Heart right ventricle (tissue), 16 donors: ENCODE results near the gene PAF1. TPM values are rescaled to one million over a fixed set of nuclear protein-coding genes. Genes with fewer than 3 reads are reported as not detected.

Source experiments
- ATAC-seq, 8 donors: fragments of 200-7000 bp; cut with Tn5 transposase; one replicate each; pipeline ENCODE4 v1.9.1; 2020; ENCODE audit warnings: mild to moderate bottlenecking in 8 of 8, moderate library complexity in 8 of 8, moderate number of reproducible peaks in 1 of 8
- DNase-seq, 2 donors: peaks; one replicate each; pipeline ENCODE4 v3.0.0-alpha.2; 2020
- H3K27ac ChIP-seq, 10 donors: fragments of 200-600 bp; sonication (generic) in 2 of 10; one replicate each; pipeline versions ENCODE4 v1.5.0 to v1.8.0; 2020 to 2022; ENCODE audit warnings: mild to moderate bottlenecking in 3 of 10
- H3K27me3 ChIP-seq, 7 donors: fragments of 200-600 bp; one replicate each; pipeline ENCODE4 v1.8.0; 2021 to 2022; ENCODE audit warnings: mild to moderate bottlenecking in 2 of 7
- H3K36me3 ChIP-seq, 9 donors: fragments of 200-600 bp; sonication (generic) in 1 of 9; one replicate each; pipeline versions ENCODE4 v1.5.0 to v1.8.0; 2020 to 2022; ENCODE audit warnings: mild to moderate bottlenecking in 2 of 9
- H3K4me1 ChIP-seq, 9 donors: fragments of 200-600 bp; sonication (generic) in 1 of 9; one replicate each; pipeline versions ENCODE4 v1.5.0 to v1.8.0; 2020 to 2022; ENCODE audit warnings: mild to moderate bottlenecking in 4 of 9
- H3K4me3 ChIP-seq, 10 donors: fragments of 200-600 bp; sonication (generic) in 2 of 10; one replicate each; pipeline versions ENCODE4 v1.5.0 to v1.8.0; 2020 to 2022; ENCODE audit warnings: mild to moderate bottlenecking in 7 of 10, moderate library complexity in 2 of 10
- H3K9me3 ChIP-seq, 11 donors: fragments of 200-600 bp in 10 of 11; sonication (generic) in 2 of 11; one replicate each; pipeline versions ENCODE4 v1.5.0 to v1.8.0; 2013 to 2022; ENCODE audit warnings: mild to moderate bottlenecking in 2 of 11, control low read depth in 1 of 11, moderate library complexity in 1 of 11
- WGBS, 2 donors: extraction: QIAGEN DNeasy Blood & Tissue Kit; methylation state at CpG; one replicate each; pipeline ENCODE4 v1.1.7; 2013; ENCODE audit warnings: inconsistent platforms in 1 of 2; 5-methylcytosine and 5-hydroxymethylcytosine counted together
- intact Hi-C, 10 donors: fragments of 100-400 bp; cut with DNase I; formaldehyde crosslinking; loops; one replicate each; pipeline versions ENCODE4 v1.11.1 to v1.14.2; 2022
- polyA plus RNA-seq, 2 donors: library from polyadenylated mRNA; stranded (reverse); fragments of 200-250 nt; gene quantifications; one replicate each; pipeline ENCODE4 v1.2.3, GENCODE V29; 2013
- total RNA-seq, 10 donors: library from RNA; stranded (reverse); fragmentation: NEBNext Ultra II Directional in 3 of 10; extraction: Animal tissue kit (Norgen Biotek cat#: 25700) in 3 of 10; gene quantifications; one replicate each; pipeline versions ENCODE4 v1.2.1 to v1.2.4, GENCODE V29; 2021 to 2023
- TF ChIP-seq, protein P1 (sequence below), 9 donors: fragments of 200-600 bp; sonication (generic) in 2 of 9; IDR thresholded peaks; one replicate each; pipeline versions ENCODE4 v1.5.0 to v1.8.0; 2021 to 2022; ENCODE audit warnings: antibody characterized with exemption in 9 of 9, mild to moderate bottlenecking in 5 of 9, moderate library complexity in 1 of 9
- donor health status: Arrhythmogenic right ventricular cardiomyopathy.
- donor health status: ischemic (EF 13 %, LVEDD 7.1; RV severe dilation, severe dysfunction).
- donor health status: healthy with polysubstance abuse.
- donor health status: DM: no; HTN: yes; CAD: no.
- donor health status: DM: no; HTN: no; CAD: no.
- donor health status: ischemic (EF 25% LVEDD 6.9; RV normal size, moderate dysfunction).
- donor health status: ischemic (EF 25% LVEDD 5.7; RV mildly dilated, moderate dysfunction).
- donor health status: healthy.
- donor health status: DM: yes; HTN: yes; CAD: no.
- donor health status: Ischemic cardiomyopathy.
- donor health status: ischemic (EF 35%, LVEDD 5.7; RV mildly dilated, moderate dysfunction).
- donor health status: nonischemic (EF 11% LVEDD 7.7; RV severe dilation, severe dysfunction).
- donor health status: DM: yes; HTN: yes; CAD: no.
- donor health status: PGD.
- donor health status: ischemic (EF 29% LVEDD 5.4; RV normal size, mild dysfunction).
- donor health status: nonischemic (EF 23%, LVEDD 6.1; RV moderate dilation, normal function).

Gene PAF1
- total and polyA plus RNA-seq, 12 donors = 24.1 to 48.2 (median 38.8) TPM

DNA sequence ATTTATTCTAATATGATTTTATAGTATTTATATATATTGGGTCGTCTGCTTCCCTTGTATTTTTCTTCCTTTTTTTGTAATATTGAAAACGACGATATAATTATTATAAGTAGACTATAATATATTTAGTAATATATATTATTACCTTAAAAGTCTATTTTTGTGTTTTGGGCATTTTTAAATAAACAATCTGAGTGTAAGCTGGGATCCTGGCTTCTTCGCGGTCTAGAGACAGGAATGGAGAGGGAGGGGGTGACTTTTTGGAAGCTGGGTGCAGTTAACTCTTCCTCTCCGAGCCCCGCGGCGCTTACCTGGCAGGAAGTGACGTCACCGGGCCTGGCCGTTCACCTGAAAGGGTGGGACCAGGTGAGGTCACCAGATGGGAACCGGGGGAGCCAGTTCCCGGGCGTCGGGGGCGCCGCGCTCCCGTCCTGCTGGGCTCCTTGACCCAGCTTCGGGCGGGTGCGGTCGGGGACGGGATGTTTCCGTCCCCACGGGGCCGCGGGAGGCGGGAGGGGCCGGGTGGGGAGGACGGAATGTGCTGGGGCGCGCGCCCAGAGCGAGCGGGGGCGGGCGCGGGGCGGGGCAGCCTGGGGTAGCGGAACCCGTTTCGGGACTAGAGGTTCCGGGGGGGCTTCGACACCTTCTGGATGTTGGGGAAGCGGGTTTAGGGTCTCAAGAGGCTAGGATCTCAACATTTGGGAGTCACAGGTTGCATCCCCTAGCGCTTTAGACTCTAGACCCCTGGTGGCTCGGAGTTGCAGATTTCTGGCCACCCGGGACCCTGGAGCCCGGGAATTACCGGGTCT, 18.5 kb upstream of the PAF1 start:
- peak overlapping the region; percentile 67 to 99 (median 90) for H3K4me3 ChIP-seq
- TF ChIP-seq, protein P1, sequence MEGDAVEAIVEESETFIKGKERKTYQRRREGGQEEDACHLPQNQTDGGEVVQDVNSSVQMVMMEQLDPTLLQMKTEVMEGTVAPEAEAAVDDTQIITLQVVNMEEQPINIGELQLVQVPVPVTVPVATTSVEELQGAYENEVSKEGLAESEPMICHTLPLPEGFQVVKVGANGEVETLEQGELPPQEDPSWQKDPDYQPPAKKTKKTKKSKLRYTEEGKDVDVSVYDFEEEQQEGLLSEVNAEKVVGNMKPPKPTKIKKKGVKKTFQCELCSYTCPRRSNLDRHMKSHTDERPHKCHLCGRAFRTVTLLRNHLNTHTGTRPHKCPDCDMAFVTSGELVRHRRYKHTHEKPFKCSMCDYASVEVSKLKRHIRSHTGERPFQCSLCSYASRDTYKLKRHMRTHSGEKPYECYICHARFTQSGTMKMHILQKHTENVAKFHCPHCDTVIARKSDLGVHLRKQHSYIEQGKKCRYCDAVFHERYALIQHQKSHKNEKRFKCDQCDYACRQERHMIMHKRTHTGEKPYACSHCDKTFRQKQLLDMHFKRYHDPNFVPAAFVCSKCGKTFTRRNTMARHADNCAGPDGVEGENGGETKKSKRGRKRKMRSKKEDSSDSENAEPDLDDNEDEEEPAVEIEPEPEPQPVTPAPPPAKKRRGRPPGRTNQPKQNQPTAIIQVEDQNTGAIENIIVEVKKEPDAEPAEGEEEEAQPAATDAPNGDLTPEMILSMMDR (IDR thresholded peaks at IDR 0.05) = peak in 2 of 9 donors; percentile 16
- H3K27ac ChIP-seq = peak overlapping the region; percentile 94 to 100 (median 99)
- H3K4me1 ChIP-seq = peaks cover 14 to 64% (median 41%) of the 10 kb centered on the region in 9 donors
- ATAC-seq (peak; percentile 25 to 59 (median 36)), DNase-seq (peak; percentile 90 to 94)
- 1 to 2% methylated on average over 42 to 52 of the region's 52 CpGs for WGBS, 2 donors
- H3K36me3 ChIP-seq = peaks cover 6 to 22% (median 9%) of the 10 kb centered on the region in 9 donors
- intact Hi-C loops = loop anchor here in 4 of 10 donors (2.0 to 10.0 kb wide), 4 partner anchors 13 to 285 kb away; partner anchors contain the start of genes SAMD4B (in 3 of the 4), EID2B (in 1 of the 4) and PAK4 (in 1 of the 4)
- H3K27me3 ChIP-seq = no peaks in the 10 kb centered on the region
- no peaks in the 10 kb centered on the region for H3K9me3 ChIP-seq

DNA sequence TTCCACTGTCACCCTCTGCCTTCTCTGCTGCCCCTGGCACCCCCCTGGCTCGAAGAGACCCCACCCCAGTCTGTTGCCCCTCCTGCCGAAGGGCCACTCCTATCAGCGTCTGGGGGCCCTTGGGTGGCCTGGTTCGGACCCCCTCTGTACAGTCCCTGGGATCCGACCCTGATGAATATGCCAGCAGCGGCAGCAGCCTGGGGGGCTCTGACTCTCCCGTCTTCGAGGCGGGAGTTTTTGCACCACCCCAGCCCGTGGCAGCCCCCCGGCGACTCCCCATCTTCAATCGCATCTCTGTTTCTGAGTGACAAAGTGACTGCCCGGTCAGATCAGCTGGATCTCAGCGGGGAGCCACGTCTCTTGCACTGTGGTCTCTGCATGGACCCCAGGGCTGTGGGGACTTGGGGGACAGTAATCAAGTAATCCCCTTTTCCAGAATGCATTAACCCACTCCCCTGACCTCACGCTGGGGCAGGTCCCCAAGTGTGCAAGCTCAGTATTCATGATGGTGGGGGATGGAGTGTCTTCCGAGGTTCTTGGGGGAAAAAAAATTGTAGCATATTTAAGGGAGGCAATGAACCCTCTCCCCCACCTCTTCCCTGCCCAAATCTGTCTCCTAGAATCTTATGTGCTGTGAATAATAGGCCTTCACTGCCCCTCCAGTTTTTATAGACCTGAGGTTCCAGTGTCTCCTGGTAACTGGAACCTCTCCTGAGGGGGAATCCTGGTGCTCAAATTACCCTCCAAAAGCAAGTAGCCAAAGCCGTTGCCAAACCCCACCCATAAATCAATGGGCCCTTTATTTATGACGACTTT, 17.7 kb upstream of the PAF1 start:
- intact Hi-C loops = no loop called here
- Histone ChIP-seq H3K27ac (peak overlapping the region; percentile 94 to 100 (median 99)), H3K36me3 (peaks cover 6 to 22% (median 9%) of the 10 kb centered on the region in 9 donors), H3K9me3 (no peaks in the 10 kb centered on the region), H3K4me3 (peak overlapping the region; percentile 67 to 99 (median 90)), H3K27me3 (no peaks in the 10 kb centered on the region), H3K4me1 (peaks cover 14 to 64% (median 42%) of the 10 kb centered on the region in 9 donors)
- DNase-seq (peak in 1 of 2 donors; percentile 21), ATAC-seq (no peak)
- 36 to 44% methylated on average over 20 of the region's 20 CpGs for WGBS, 2 donors
- TF ChIP-seq, protein P1 (IDR thresholded peaks at IDR 0.05) = no peak

GRCh38 chr19:39407660-39408391, 16.9 kb upstream of the PAF1 start:
- H3K27ac ChIP-seq = peak overlapping the region; percentile 94 to 100 (median 99)
- H3K9me3 ChIP-seq = no peaks in the 10 kb centered on the region
- H3K36me3 ChIP-seq = peaks cover 6 to 22% (median 9%) of the 10 kb centered on the region in 9 donors
- intact Hi-C loops = no loop called here
- DNase-seq (peak; percentile 37 to 47), ATAC-seq (no peak)
- H3K4me3 ChIP-seq = peak overlapping the region; percentile 67 to 99 (median 90)
- H3K27me3 ChIP-seq = no peaks in the 10 kb centered on the region
- TF ChIP-seq, protein P1 (IDR thresholded peaks at IDR 0.05) = no peak
- peaks cover 14 to 69% (median 47%) of the 10 kb centered on the region in 9 donors for H3K4me1 ChIP-seq
- WGBS, 2 donors = 16 to 20% methylated on average over 40 of the region's 40 CpGs

- H3K9me3 ChIP-seq = no peaks in the 10 kb centered on the region
- intact Hi-C loops = no loop called here
- H3K27ac ChIP-seq = peak overlapping the region; percentile 94 to 100 (median 99)
- ATAC-seq (no peak), DNase-seq (no peak)
- TF ChIP-seq, protein P1 (IDR thresholded peaks at IDR 0.05) = no peak
- no peaks in the 10 kb centered on the region for H3K27me3 ChIP-seq
- H3K4me3 ChIP-seq = peak overlapping the region; percentile 67 to 99 (median 90)
- H3K4me1 ChIP-seq = peaks cover 16 to 74% (median 47%) of the 10 kb centered on the region in 9 donors
- peaks cover 6 to 22% (median 9%) of the 10 kb centered on the region in 9 donors for H3K36me3 ChIP-seq
- whole genome bisulfite sequencing, 2 donors = 0 to 2% methylated on average over 14 of the region's 14 CpGs
These were observed 16.4 kb upstream of the PAF1 start for GRCh38 chr19:39407410-39407659.
